ENCODE measurements around the gene GLT1D1.

The GLT1D1 gene

DNA sequence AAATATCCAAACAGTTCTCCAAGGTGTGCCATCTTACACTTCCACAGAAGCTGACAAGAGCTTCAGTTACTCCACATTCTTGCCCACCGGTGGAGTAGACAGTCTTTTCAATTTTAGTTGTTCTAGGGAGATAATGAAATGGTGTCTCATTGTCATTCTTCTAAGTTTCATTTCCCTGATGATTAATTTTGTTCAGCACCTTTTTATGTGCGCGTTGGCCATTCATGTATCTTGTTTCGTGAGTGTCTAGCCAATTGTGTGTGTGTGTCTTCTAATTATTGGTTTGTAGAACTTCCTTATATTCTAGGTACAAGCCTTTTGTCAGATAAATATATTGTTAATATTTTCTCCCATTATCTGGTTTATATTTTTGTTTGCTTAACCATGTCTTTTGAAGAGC is 63.1 kb downstream of the GLT1D1 start:
- DNase-seq = no peak

- DNase-seq = no peak
These were observed 65.4 kb downstream of the GLT1D1 start for GRCh38 chr12:128918481-128919260.

- DNase-seq = no peak
These were observed 67.2 kb downstream of the GLT1D1 start for GRCh38 chr12:128920468-128920867.

DNA sequence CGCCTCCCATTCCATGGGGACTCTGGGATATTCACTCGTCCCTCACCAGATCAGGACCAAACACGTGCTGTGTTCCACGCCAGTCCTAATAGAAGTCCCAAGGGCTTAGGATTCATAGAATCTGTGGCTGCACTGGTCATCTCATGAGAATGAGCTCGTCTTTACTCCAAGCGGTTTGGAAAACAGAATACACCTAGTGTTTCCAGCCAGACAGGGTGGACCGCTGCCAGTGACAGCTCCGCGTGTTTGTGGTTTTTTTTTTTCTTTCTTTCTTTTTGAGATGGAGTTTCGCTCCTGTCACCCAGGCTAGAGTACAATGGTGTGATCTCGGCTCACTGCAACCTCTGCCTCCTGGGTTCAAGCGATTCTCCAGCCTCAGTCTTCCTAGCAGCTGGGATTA is 75.1 kb downstream of the GLT1D1 start:
- DNase-seq = no peak

- no peak for DNase-seq
These were observed 75.8 kb downstream of the GLT1D1 start for GRCh38 chr12:128929057-128929456.

- DNase-seq = peak; percentile 78
These were observed 77.3 kb downstream of the GLT1D1 start for GRCh38 chr12:128930606-128931005.

- peak; percentile 61 for DNase-seq
These were observed 79.2 kb downstream of the GLT1D1 start for GRCh38 chr12:128932521-128932920.

- DNase-seq = no peak
These were observed 79.8 kb downstream of the GLT1D1 start for GRCh38 chr12:128933039-128933438.

GRCh38 chr12:128933926-128934325 is 80.6 kb downstream of the GLT1D1 start:
- no peak for DNase-seq

- no peak for DNase-seq
These were observed 85.6 kb downstream of the GLT1D1 start for GRCh38 chr12:128938886-128939285.

DNA sequence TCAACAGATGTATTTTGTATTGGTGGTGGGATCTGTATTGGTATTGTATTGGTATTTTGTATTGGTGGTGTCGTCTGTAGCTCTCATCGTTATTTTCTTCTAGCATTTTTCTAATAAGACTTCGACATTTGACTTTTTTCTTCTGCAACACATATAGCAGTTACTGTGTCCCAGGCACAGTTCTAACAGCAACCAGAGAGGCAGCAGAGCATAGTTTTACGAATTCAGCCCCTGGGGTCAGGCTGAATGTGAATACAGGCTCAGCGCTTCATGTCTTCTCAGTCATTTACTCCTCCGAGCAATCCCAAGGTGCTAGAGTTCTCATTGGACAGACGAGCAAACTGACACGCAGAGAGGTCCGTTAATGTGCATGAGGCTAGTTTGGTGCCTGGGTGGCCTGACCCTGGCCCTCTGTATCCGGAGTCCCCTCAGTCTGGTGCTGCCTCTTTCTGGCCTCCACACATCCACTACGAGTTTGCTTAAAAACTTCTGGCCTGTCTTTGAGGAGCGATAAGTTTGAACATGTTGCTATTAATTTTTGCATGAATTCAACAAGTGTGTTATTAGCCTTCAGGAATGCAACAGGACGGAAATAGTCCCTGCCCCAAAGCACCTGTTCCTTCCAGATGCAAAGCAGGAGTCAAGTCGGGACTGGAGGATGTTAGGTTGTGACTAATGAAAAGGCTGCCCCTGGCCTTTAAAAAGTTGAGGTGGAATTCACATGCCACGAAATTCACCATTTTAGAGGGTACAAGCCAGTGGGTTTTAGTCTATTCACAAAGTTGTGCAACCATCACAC is 87.0 kb downstream of the GLT1D1 start:
- DNase-seq = no peak

- DNase-seq = no peak
These were observed 87.7 kb downstream of the GLT1D1 start for GRCh38 chr12:128940974-128941373.

DNA sequence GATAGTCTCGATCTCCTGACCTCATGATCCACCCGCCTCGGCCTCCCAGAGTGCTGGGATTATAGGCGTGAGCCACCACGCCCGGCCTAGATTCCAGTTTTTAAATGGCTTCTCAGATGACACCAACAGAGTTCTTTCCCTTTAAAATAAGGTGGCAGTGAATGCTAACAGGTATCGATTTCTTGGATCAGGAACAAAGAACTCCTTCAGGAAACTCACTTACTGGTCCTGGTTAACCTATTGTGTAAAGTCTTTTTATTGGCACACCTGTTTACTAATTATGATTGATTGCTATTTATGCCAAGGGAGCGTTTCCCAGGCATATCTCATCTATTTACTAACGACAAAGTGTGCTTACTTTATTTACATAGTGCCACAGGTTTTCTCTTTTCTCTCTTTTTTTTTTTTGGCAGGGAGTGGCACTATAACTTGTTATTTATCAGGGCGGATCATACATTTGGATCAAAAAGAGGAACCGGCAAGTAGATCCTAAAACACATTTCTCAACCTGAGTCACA is 89.7 kb downstream of the GLT1D1 start:
- peak; percentile 55 for DNase-seq

GRCh38 chr12:128944956-128945355 is 91.7 kb downstream of the GLT1D1 start:
- DNase-seq = no peak

GRCh38 chr12:128947209-128947608 is 93.9 kb downstream of the GLT1D1 start:
- DNase-seq = no peak

DNA sequence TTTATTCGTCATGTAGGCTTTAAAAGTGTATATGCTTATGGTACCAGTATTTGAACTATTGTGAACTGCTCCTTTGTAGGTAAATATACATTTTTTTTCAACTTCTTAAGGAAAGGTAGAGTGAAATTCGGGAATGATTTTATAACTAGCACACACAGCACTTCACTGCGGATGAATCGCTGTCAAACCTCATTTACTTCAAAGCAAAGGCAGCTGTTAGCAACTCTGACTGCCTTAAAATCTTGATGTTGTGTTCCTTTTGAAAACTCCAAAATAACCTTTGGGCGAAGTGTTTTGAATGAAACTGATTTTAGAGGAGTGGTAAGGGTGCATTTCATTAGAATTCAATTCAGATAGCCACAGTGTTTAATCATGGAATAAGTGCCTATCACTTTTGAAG is 95.8 kb downstream of the GLT1D1 start:
- no peak for DNase-seq

DNA sequence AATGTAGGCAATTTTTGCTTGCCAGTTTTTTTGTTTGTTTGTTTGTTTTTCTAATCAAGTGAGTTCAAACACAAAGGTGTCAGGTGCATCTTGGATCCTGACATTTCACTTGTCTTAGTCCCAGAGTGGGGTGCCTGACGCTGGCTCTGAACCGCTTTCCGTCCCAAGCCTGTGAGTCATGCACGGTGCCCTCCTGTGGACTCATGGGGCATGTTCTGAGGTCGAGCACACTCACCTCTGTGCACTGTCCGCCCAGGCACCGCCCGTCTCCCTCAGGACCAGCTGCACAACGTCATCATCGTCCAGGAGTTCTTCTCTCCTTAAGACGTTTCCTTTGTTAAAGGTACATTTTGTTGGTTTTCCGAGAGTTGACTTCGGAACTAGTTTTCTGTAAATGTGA is 98.2 kb downstream of the GLT1D1 start:
- DNase-seq = no peak

GRCh38 chr12:128956755-128957154 is 103.5 kb downstream of the GLT1D1 start:
- peak; percentile 31 for DNase-seq

GRCh38 chr12:128959901-128960300 is 106.6 kb downstream of the GLT1D1 start:
- peak; percentile 53 for DNase-seq

GRCh38 chr12:128961308-128961902 is 108.1 kb downstream of the GLT1D1 start:
- DNase-seq = no peak

- no peak for DNase-seq
These were observed 108.7 kb downstream of the GLT1D1 start for GRCh38 chr12:128961957-128962356.

- DNase-seq = peak; percentile 31
These were observed 113.0 kb downstream of the GLT1D1 start for GRCh38 chr12:128966203-128966810.

DNA sequence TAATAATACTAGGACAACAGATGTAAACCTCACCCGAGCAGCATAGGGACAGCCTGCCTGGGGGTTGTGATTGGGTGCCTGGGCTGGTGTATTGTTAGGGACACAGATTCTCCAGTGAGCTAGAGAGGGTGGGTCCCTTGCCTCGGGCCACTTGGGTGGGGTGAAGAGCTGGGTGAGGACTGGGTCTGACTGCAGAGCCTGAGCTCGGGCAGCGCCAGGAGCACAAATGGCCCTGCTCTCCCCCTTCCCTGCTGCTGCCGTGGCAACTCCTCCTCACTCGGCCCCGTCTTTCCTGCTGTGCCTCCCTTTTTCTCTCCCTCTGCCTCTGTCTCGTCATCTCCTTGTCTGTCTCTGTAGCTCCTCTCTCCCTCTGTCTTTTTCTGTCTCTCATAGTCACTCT is 115.4 kb downstream of the GLT1D1 start:
- no peak for DNase-seq

Measured in NCI-H1436 (cell line).